ENCODE measurements around the gene NEURL1B. TPM values are rescaled to one million over a fixed set of nuclear protein-coding genes. Genes with fewer than 3 reads are reported as not detected.

The NEURL1B gene
- total RNA-seq, 1 donor from 2014 or later: 0.05 TPM

DNA sequence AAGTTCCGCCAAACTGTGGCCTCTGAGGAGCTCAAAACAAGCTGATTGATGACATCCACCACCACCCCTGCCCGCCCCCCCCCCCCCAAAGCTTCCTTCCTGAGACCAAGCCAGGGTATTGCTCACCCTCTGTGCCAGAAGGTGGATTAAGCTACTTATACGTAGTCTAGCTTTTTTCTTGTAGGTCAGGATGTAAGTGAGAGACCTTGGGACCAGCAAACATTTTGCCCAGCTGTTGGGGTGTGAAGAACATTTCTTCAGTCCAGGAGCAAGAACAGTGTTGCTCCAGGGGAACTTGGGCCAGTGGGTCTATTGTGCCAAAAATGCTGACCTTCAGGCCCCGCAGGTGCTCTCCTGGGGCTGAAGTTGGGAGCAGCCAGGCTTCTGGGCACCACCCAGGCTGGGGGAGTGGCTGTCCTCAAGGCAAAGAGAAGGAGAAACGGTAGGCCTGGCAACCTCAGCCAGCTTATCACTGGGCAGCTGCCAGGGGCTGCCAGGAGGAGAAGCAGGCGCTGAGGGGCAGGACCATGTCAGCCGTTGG is 18.0 kb downstream of the NEURL1B start:
- Mint-ChIP-seq H3K9me3 (peaks cover 14% of the 10 kb centered on the region), H3K4me1 (ENCODE audit: low read depth) (no peaks in the 10 kb centered on the region), H3K36me3 (ENCODE audit: low read depth) (peaks cover 3% of the 10 kb centered on the region), H3K27me3 (ENCODE audit: insufficient read depth) (no peaks in the 10 kb centered on the region), H3K4me3 (no peak overlapping the region), H3K27ac (no peak overlapping the region)
- intact Hi-C loops (cut with micrococcal nuclease): no loop called here
- DNase-seq (ENCODE audit: low spot score): no peak

DNA sequence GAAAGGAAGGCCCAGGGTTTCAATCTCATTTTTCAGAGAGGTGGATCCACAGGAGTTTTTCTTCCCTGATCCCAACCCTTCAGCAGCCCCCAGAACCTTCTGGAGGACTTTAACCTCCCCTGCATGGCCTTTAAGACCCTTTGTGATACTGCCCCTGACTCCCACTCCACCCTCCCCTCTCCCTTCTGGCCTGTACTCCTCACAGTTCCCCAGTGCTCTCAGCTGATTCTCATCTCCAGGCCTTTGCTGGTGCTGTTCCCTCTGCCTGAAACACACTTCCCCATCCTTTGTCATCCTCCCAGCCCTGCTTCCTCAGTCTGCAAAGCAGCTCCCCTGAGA is 18.5 kb downstream of the NEURL1B start:
- H3K4me3 Mint-ChIP-seq: no peak overlapping the region
- no peak for DNase-seq (ENCODE audit: low spot score)
- no peaks in the 10 kb centered on the region for H3K4me1 Mint-ChIP-seq (ENCODE audit: low read depth)
- H3K9me3 Mint-ChIP-seq: peaks cover 14% of the 10 kb centered on the region
- no peaks in the 10 kb centered on the region for H3K27me3 Mint-ChIP-seq (ENCODE audit: insufficient read depth)
- H3K27ac Mint-ChIP-seq: no peak overlapping the region
- H3K36me3 Mint-ChIP-seq (ENCODE audit: low read depth): peaks cover 3% of the 10 kb centered on the region
- intact Hi-C loops (cut with micrococcal nuclease): no loop called here

DNA sequence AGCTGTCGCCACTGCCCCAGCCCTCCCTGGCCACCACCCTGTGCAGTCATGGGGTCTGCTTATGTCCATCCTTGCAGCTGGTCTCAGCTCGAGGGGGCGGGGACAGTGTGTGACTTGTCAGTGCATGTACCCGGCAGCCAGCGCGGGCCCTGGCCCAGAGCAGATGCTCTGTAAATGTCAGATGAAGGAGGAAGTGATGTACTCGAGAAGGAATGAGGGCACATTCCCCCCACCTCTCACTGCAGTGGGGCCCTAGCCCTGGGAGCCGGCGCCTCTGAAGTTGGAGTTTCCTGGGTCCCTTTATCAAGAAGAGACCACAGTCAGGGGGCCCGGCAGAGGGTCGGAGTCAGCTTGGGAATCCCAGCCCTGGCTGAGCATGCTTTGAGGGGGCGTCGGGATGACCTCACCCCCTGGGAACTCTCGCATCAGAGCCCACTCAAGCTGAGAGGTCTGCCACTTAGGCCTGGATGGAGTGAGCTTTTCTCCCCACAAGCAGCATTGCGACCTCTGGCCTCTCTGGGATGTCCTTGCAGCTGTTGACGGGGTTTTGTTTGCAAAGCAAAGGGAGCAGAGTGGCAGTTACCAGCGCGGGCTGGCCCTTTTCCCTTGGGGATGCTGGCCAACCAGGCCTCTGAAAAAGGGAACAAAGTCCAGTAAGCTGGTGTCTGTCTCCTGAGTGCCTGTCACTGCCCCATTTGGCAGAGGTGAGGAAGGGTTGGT is 19.0 kb downstream of the NEURL1B start:
- Mint-ChIP-seq H3K27me3 (ENCODE audit: insufficient read depth) (no peaks in the 10 kb centered on the region), H3K9me3 (peaks cover 14% of the 10 kb centered on the region), H3K27ac (no peak overlapping the region), H3K4me3 (no peak overlapping the region), H3K36me3 (ENCODE audit: low read depth) (peaks cover 3% of the 10 kb centered on the region), H3K4me1 (ENCODE audit: low read depth) (no peaks in the 10 kb centered on the region)
- no peak for DNase-seq (ENCODE audit: low spot score)
- intact Hi-C loops (cut with micrococcal nuclease): no loop called here

DNA sequence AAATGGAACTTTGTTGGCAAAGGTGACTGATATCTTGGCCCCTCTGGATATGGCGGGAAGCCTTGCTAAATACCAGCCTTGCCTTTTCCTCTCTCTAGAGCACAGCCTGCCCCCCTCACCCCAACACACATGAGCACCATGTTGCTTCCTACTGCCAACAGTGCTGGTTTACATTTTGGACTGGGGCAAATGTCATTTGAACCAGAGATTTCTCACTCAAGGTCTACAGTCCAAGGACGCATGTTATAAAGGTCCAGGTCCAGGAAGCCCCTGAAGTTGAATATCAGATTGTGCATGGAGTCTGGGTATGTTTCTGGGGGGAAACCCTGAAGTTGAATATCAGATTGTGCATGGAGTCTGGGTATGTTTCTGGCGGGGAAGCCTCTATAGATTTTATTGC is 19.9 kb downstream of the NEURL1B start:
- DNase-seq (ENCODE audit: low spot score): no peak
- H3K9me3 Mint-ChIP-seq: peaks cover 6% of the 10 kb centered on the region
- H3K4me3 Mint-ChIP-seq: no peak overlapping the region
- no peaks in the 10 kb centered on the region for H3K27me3 Mint-ChIP-seq (ENCODE audit: insufficient read depth)
- H3K4me1 Mint-ChIP-seq (ENCODE audit: low read depth): no peaks in the 10 kb centered on the region
- H3K27ac Mint-ChIP-seq: no peak overlapping the region
- peaks cover 1% of the 10 kb centered on the region for H3K36me3 Mint-ChIP-seq (ENCODE audit: low read depth)
- intact Hi-C loops (cut with micrococcal nuclease): no loop called here

DNA sequence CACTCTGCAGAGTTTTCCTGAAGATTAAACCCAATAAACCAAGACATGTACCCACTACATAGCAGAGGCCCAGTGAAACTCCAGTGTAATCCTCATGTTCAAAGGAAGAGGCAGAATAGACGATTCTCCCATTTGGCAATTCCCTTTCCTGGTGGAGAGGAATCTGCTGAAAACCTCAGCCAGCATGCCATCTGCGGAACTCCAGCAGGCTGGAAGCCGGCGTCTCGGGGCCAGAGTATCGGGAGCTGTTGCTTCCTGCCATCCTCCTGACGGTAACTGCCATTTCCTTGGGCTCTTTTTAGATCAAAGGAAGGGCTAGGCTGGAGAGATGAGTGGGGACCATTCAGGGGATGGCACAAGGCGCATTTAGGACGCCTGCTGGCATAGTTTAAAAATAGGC is 20.5 kb downstream of the NEURL1B start:
- no peaks in the 10 kb centered on the region for H3K36me3 Mint-ChIP-seq (ENCODE audit: low read depth)
- H3K9me3 Mint-ChIP-seq: peaks cover 2% of the 10 kb centered on the region
- no peak for DNase-seq (ENCODE audit: low spot score)
- H3K4me1 Mint-ChIP-seq (ENCODE audit: low read depth): no peaks in the 10 kb centered on the region
- H3K27me3 Mint-ChIP-seq (ENCODE audit: insufficient read depth): peaks cover 1% of the 10 kb centered on the region
- H3K4me3 Mint-ChIP-seq: no peak overlapping the region
- no peak overlapping the region for H3K27ac Mint-ChIP-seq
- intact Hi-C loops (cut with micrococcal nuclease): no loop called here

DNA sequence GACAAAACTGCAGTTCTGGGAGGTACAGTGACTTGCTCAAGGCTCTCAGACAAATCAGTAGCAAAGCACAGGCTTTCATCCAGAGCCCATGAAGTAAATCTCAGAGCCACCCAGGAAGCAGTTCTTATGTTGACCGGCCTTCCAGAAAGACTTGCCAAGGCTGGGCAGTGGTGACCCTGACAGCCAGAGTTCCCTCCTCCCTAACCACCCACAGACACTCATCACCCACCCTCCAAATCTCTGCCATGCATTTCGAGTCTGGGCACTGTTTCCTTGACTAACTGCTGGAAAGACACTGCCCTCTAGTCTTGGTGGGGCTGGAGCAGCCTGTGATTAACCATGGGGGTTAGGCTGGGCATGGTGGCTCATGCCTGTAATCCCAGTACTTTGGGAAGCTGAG is 21.5 kb downstream of the NEURL1B start:
- intact Hi-C loops (cut with micrococcal nuclease): no loop called here
- H3K4me1 Mint-ChIP-seq (ENCODE audit: low read depth): no peaks in the 10 kb centered on the region
- H3K36me3 Mint-ChIP-seq (ENCODE audit: low read depth): no peaks in the 10 kb centered on the region
- H3K9me3 Mint-ChIP-seq: no peaks in the 10 kb centered on the region
- H3K4me3 Mint-ChIP-seq: no peak overlapping the region
- DNase-seq (ENCODE audit: low spot score): no peak
- H3K27ac Mint-ChIP-seq: no peak overlapping the region
- peaks cover 1% of the 10 kb centered on the region for H3K27me3 Mint-ChIP-seq (ENCODE audit: insufficient read depth)

DNA sequence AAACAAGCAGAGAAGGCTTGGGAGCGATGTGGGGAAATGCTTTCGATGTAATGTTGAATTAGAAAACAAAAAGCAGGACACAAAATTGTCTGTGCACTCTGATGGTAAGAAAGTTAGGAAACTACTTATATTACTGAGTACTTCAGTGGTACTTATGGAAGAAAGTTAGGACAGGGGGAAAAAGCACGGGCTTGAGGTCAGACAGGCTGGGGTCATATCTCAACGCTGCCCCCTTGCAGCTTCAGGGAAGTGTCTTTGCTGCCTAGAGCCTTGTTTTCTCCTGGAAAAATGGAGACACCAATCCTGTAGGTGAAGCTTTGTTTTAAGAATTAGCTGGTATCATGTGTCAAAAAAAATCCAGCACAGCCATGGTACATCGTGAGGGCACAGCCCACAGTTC is 23.0 kb downstream of the NEURL1B start:
- H3K9me3 Mint-ChIP-seq: no peaks in the 10 kb centered on the region
- no peaks in the 10 kb centered on the region for H3K4me1 Mint-ChIP-seq (ENCODE audit: low read depth)
- no peak overlapping the region for H3K4me3 Mint-ChIP-seq
- peaks cover 1% of the 10 kb centered on the region for H3K27me3 Mint-ChIP-seq (ENCODE audit: insufficient read depth)
- H3K27ac Mint-ChIP-seq: no peak overlapping the region
- intact Hi-C loops (cut with micrococcal nuclease): no loop called here
- H3K36me3 Mint-ChIP-seq (ENCODE audit: low read depth): no peaks in the 10 kb centered on the region
- no peak for DNase-seq (ENCODE audit: low spot score)

DNA sequence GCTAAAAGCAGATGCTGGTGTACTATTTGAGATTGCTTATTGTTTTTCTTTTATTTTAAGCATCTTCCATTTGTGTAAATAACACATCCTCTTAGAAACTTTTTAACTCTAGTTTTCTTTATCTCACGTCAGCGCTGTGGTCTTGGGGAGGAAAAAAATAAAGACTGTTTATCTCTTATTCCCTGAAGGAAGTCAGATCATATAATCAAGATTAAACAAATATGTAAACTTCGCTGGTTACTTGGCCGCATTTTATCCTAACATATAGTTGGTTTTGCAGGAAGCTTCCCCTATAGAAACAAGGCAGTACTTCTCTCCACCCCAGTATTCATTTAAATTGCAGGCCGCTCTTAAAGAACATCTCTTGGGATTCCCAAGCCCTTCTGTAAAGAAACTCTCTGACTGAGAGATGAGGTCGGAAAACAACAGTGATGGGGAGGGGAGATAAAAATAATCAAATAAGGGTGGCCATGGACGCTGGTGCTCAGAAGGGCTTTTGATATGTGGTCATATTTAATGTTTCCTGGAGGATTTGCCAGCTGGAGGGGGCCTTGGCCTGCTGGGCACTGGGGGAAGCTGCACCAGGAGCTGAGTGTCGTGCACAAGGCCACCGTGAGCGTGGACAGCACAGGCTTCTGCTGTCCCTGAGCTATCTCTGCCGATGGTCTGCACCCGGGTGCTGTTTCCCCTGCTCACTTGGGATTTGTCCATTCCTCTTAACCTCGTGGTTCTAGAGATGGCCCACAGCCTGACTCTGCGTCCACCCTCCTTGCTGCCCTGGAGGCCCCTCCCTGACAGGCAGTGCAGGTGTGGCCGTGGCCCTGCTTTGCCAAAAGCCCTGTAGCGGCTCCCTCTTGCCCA is 23.8 kb downstream of the NEURL1B start:
- Mint-ChIP-seq H3K36me3 (ENCODE audit: low read depth) (no peaks in the 10 kb centered on the region), H3K27ac (no peak overlapping the region), H3K9me3 (no peaks in the 10 kb centered on the region), H3K4me3 (no peak overlapping the region), H3K4me1 (ENCODE audit: low read depth) (no peaks in the 10 kb centered on the region), H3K27me3 (ENCODE audit: insufficient read depth) (peaks cover 1% of the 10 kb centered on the region)
- intact Hi-C loops (cut with micrococcal nuclease): no loop called here
- no peak for DNase-seq (ENCODE audit: low spot score)

DNA sequence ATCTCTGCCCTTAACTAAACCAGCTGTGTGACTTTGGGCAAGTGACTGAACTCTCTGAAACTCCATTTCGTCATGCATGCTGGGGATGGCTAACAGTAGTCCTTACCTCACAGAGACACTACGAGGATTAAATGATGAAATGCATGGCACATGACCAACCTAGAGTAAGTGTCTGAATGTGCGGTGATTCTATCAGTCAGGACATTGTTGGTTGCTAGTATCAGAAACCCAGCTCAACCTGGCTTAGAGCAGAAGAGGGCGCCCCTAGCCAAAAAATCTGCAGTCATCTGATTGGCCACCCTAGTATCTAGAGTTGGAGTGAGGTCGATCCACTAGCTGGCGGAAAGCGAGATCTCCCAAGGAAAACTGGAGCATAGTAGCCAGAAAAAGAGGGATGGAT is 25.2 kb downstream of the NEURL1B start:
- no peak overlapping the region for H3K27ac Mint-ChIP-seq
- no peak for DNase-seq (ENCODE audit: low spot score)
- peaks cover 1% of the 10 kb centered on the region for H3K27me3 Mint-ChIP-seq (ENCODE audit: insufficient read depth)
- no peaks in the 10 kb centered on the region for H3K9me3 Mint-ChIP-seq
- intact Hi-C loops (cut with micrococcal nuclease): no loop called here
- H3K4me1 Mint-ChIP-seq (ENCODE audit: low read depth): no peaks in the 10 kb centered on the region
- no peak overlapping the region for H3K4me3 Mint-ChIP-seq
- no peaks in the 10 kb centered on the region for H3K36me3 Mint-ChIP-seq (ENCODE audit: low read depth)

DNA sequence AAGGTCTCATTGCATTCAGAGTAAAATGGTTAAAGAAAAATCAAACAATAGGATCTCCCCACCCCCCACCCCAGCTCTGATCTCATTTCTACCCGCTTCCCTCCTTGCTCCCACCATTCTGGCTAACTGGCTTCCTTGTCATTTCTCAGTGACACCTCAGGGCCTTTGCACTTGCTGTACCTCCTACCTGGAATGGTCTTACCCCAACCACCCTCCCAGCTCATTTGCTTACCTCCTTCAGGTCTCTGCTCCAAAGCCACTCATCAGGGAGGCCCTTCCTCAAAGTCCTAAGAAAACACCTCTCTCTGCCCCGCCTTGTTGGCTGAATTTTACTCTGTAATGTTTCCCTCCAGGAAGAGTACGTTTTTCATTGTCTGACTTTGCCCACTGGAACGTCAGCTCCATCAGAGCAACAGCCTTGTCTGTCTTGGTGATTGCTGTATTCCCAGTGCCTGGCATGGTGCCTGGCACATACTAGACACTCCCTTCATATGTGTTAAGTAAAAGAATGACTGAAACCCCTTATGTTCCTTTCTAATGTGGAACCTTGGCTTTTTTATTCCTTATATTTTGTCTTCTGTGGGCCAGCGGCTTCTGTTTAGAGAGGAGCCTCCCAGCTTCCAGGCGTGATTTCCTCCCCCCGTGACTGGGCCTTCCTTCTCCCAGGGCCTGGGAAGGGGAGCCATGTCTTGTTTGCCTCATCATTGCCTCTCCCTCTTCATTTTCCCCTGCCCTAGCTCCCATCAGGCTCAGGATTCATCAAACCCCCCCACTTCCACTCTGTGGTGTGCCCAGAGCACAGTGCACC is 26.9 kb downstream of the NEURL1B start:
- H3K9me3 Mint-ChIP-seq: no peaks in the 10 kb centered on the region
- DNase-seq (ENCODE audit: low spot score): no peak
- no peaks in the 10 kb centered on the region for H3K4me1 Mint-ChIP-seq (ENCODE audit: low read depth)
- H3K4me3 Mint-ChIP-seq: no peak overlapping the region
- peaks cover 1% of the 10 kb centered on the region for H3K27me3 Mint-ChIP-seq (ENCODE audit: insufficient read depth)
- H3K36me3 Mint-ChIP-seq (ENCODE audit: low read depth): no peaks in the 10 kb centered on the region
- intact Hi-C loops (cut with micrococcal nuclease): no loop called here
- H3K27ac Mint-ChIP-seq: no peak overlapping the region

DNA sequence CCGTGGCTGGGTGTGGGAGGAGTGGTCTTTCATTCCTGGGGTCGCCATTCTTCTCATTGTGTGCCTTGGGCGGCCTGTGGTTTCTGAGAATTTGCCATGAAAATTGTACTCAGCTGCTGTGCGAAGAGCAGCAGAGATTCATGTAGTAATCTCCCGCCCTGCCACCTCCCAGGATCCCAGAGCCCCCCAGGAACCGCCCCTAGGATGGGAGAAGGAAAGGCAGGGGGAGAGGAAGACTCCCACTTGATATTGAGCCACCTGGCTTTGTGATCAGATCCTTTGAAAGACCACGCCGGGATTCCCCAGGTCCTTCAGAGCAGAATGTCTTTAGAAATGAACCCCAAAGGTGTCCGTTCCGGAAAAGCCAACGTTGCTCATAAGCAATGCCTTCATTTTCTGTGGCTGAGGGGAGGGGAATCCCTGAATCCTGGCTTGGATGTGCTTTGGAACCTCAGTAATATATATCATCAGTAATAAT is 27.6 kb downstream of the NEURL1B start:
- no peak for DNase-seq (ENCODE audit: low spot score)
- intact Hi-C loops (cut with micrococcal nuclease): no loop called here
- no peak overlapping the region for H3K27ac Mint-ChIP-seq
- no peaks in the 10 kb centered on the region for H3K9me3 Mint-ChIP-seq
- H3K4me1 Mint-ChIP-seq (ENCODE audit: low read depth): no peaks in the 10 kb centered on the region
- H3K27me3 Mint-ChIP-seq (ENCODE audit: insufficient read depth): peaks cover 1% of the 10 kb centered on the region
- H3K36me3 Mint-ChIP-seq (ENCODE audit: low read depth): no peaks in the 10 kb centered on the region
- H3K4me3 Mint-ChIP-seq: no peak overlapping the region

DNA sequence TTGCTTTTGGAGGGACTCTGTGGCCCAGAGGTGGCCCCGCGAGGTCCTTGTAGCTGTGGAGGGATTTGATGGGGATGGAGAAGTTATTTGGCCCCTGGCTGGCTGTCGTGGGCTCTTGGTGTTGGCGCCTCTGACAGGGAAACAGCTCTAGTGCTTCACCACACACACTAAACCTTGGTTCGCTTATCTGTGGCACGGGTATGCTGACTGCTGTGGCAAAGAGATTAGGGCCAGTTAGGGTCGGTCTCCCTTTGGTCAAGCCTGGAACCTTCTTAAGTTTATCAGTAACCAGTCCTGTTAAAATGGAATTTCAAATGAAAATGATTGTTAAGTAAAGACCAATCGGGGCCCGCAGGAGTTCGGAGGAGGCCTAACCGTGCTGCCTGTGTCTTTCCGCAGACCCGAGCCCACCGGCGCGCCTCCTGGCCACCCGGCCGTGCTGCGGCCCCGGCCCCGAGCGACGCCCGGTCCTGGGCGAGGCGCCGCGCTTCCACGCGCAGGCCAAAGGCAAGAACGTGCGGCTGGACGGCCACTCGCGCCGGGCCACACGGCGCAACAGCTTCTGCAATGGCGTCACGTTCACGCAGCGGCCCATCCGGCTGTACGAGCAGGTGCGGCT is 28.4 kb downstream of the NEURL1B start:
- Mint-ChIP-seq H3K4me3 (no peak overlapping the region), H3K9me3 (no peaks in the 10 kb centered on the region), H3K27me3 (ENCODE audit: insufficient read depth) (peaks cover 1% of the 10 kb centered on the region), H3K27ac (no peak overlapping the region), H3K4me1 (ENCODE audit: low read depth) (no peaks in the 10 kb centered on the region), H3K36me3 (ENCODE audit: low read depth) (no peaks in the 10 kb centered on the region)
- no peak for DNase-seq (ENCODE audit: low spot score)
- intact Hi-C loops (cut with micrococcal nuclease): no loop called here
